Loucy (cell line): ENCODE results near the gene TMPO.
"Not testable (repeated sequence)": the region's sequence is repeated elsewhere in the genome, so short reads cannot be mapped to it uniquely, and the experiment has no call there.

Experiments
- H2AFZ ChIP-seq: fragments of 200-600 bp; sonication (generic); 2 replicates; pipeline ENCODE4 v1.6.0; 2016; ENCODE audit warnings: antibody characterized with exemption, mild to moderate bottlenecking, low read length, moderate library complexity
- H3F3A ChIP-seq: fragments of 200-600 bp; 2 replicates; pipeline ENCODE4 v1.6.0; 2016; ENCODE audit warnings: antibody characterized with exemption, low read depth, mild to moderate bottlenecking
- H3K27me3 ChIP-seq: fragments of 200-600 bp; sonication (generic); 2 replicates; pipeline ENCODE4 v1.6.1; 2014; ENCODE audit warnings: low read length, mild to moderate bottlenecking; ENCODE audit not compliant: insufficient read depth, poor library complexity, severe bottlenecking
- H3K36me3 ChIP-seq: fragments of 200-600 bp; sonication (generic); 2 replicates; pipeline ENCODE4 v1.6.1; 2016; ENCODE audit warnings: low read length; ENCODE audit not compliant: insufficient read depth
- H3K4me1 ChIP-seq: fragments of 200-600 bp; sonication (generic); 2 replicates; pipeline ENCODE4 v1.5.1; 2014; ENCODE audit warnings: low read length, mild to moderate bottlenecking; ENCODE audit not compliant: insufficient read depth, poor library complexity, severe bottlenecking
- H3K4me2 ChIP-seq: fragments of 200-600 bp; sonication (generic); 2 replicates; pipeline ENCODE4 v1.6.0; 2014; ENCODE audit warnings: antibody characterized with exemption, low read length, low read depth, mild to moderate bottlenecking; ENCODE audit not compliant: poor library complexity, severe bottlenecking
- H3K4me3 ChIP-seq: fragments of 200-600 bp; sonication (generic); 2 replicates; pipeline ENCODE4 v1.5.1; 2014; ENCODE audit warnings: low read length, mild to moderate bottlenecking, mixed read lengths; ENCODE audit not compliant: poor library complexity, severe bottlenecking
- H3K79me2 ChIP-seq: fragments of 200-600 bp; sonication (generic); 2 replicates; pipeline ENCODE4 v1.6.1; 2014; ENCODE audit warnings: low read length; ENCODE audit not compliant: insufficient read depth
- H3K9ac ChIP-seq: fragments of 200-600 bp; sonication (generic); 2 replicates; pipeline ENCODE4 v1.6.0; 2014; ENCODE audit warnings: mild to moderate bottlenecking, low read depth, low read length, moderate library complexity; ENCODE audit not compliant: poor library complexity, severe bottlenecking
- H3K9me2 ChIP-seq: fragments of 200-600 bp; sonication (generic); replicated peaks from 2 replicates; pipeline ENCODE4 v1.6.1; 2016; ENCODE audit warnings: low read depth, low read length, mixed read lengths
- H3K9me3 ChIP-seq: fragments of 200-600 bp; sonication (generic); 2 replicates; pipeline ENCODE4 v1.6.1; 2014; ENCODE audit warnings: mild to moderate bottlenecking, antibody characterized with exemption, low read length, low read depth; ENCODE audit not compliant: insufficient read depth
- H4K20me1 ChIP-seq: fragments of 200-600 bp; sonication (generic); 2 replicates; pipeline ENCODE4 v1.6.0; 2014; ENCODE audit warnings: antibody characterized with exemption, low read length, mild to moderate bottlenecking; ENCODE audit not compliant: insufficient read depth, poor library complexity, severe bottlenecking
- CTCF ChIP-seq: fragments of 200-600 bp; sonication (generic); conservative IDR thresholded peaks from 2 replicates; pipeline ENCODE4 v1.5.1; 2014; ENCODE audit warnings: mild to moderate bottlenecking, antibody characterized with exemption, low read length
- EZH2phosphoT487 ChIP-seq: fragments of 200-600 bp; IDR thresholded peaks from 2 replicates; pipeline ENCODE4 v1.6.1; 2018; ENCODE audit warnings: antibody characterized with exemption, mild to moderate bottlenecking, moderate library complexity, borderline replicate concordance

Gene TMPO

GRCh38 chr12:98575013-98575412 lies 59.6 kb downstream of the TMPO start:
- Histone ChIP-seq H2AFZ (no peak overlapping the region), H3K4me3 (no peak overlapping the region), H3K9me2 (no peaks in the 10 kb centered on the region), H4K20me1 (no peaks in the 10 kb centered on the region), H3K36me3 (no peaks in the 10 kb centered on the region), H3K79me2 (no peaks in the 10 kb centered on the region), H3K9ac (no peak overlapping the region), H3F3A (no peaks in the 10 kb centered on the region), H3K4me2 (no peak overlapping the region), H3K9me3 (no peaks in the 10 kb centered on the region), H3K4me1 (peaks cover 3% of the 10 kb centered on the region), H3K27me3 (no peaks in the 10 kb centered on the region)
- TF ChIP-seq CTCF (no peak), EZH2phosphoT487 (no peak)

- H2AFZ ChIP-seq, H3K4me3 ChIP-seq, H4K20me1 ChIP-seq, H3K4me1 ChIP-seq, H3K36me3 ChIP-seq, H3K79me2 ChIP-seq, H3K4me2 ChIP-seq, H3K9me2 ChIP-seq, H3K27me3 ChIP-seq, H3F3A ChIP-seq, H3K9me3 ChIP-seq, H3K9ac ChIP-seq: not testable (repeated sequence)
Measured at GRCh38 chr12:98576795-98577194, 61.4 kb downstream of the TMPO start.

- no peak overlapping the region for H3K4me3 ChIP-seq
Measured at GRCh38 chr12:98578392-98578791, 63.0 kb downstream of the TMPO start.

More at GRCh38 chr12:98578392-98578791, 63.0 kb downstream of the TMPO start:
- Histone ChIP-seq H3K4me1 (peaks cover 3% of the 10 kb centered on the region), H4K20me1 (no peaks in the 10 kb centered on the region), H3K4me2 (no peak overlapping the region), H3K36me3 (no peaks in the 10 kb centered on the region), H3K27me3 (no peaks in the 10 kb centered on the region), H2AFZ (no peak overlapping the region), H3K79me2 (no peaks in the 10 kb centered on the region), H3K9me3 (no peaks in the 10 kb centered on the region), H3F3A (no peaks in the 10 kb centered on the region), H3K9me2 (no peaks in the 10 kb centered on the region), H3K9ac (no peak overlapping the region)
- TF ChIP-seq EZH2phosphoT487 (no peak), CTCF (no peak)
